ENCODE data around the gene PUS1.
A peak's percentile ranks its signal among the peaks of the same experiment; 100 is the strongest.
"Not testable (repeated sequence)": the region's sequence is repeated elsewhere in the genome, so short reads cannot be mapped to it uniquely, and the experiment has no call there.

Gene PUS1

DNA sequence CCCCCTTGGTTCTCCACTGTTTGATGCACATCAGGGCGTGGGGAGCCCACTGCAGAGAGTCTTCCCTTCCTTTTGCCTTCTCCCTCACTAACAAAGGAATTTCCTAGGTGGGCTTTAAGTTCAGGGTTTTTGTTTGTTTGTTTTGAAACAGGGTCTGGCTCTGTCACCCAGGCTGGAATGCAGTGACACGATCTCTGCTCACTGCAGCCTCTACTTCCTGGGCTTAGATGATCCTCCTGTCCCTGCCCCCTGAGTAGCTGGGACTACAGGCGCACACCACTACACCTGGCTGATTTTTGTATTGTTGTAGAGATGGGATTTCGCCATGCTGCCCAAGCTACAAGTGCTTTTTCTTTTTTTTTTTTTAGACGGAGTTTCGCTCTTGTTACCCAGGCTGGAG, 54.5 kb downstream of the PUS1 start:
- no peak for DNase-seq (ENCODE audit: low spot score)

DNA sequence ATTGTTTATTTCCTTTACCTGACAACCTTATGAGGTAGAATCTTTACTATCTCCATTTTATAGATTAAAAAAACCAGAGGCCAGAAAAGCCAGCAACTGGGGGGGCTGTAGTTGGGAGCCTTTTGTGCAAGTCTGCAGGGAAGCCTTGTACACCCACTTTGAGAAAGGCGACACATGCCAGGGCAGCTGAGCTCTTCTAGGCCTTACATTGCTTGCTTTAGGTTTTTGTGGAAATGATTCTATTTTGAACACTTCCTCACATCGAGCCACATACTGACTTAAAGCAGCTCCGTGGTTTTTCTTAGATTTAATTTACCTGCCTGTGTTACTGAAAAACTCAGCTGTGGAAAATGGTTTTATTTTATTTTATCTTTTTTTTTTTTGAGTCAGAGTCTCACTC, 55.3 kb downstream of the PUS1 start:
- no peak for DNase-seq (ENCODE audit: low spot score)
- peaks cover 35 to 98% of the 10 kb centered on the region in 2 donors for H3K36me3 ChIP-seq (replicated peaks in 1 of 2; ENCODE audit: control insufficient read depth in 2 of 2, insufficient read depth in 2 of 2, low read length in 2 of 2)

More for the DNA sequence above, 54.5 kb downstream of the PUS1 start:
- Histone ChIP-seq H4K8ac (ENCODE audit: low read depth, low read length) (no peak overlapping the region), H3K9me3 (replicated peaks in 1 of 2; ENCODE audit: control insufficient read depth in 2 of 2, insufficient read depth in 1 of 2, low read depth in 1 of 2, low read length in 2 of 2) (no peaks in the 10 kb centered on the region), H3K9ac (ENCODE audit: low read depth, low read length, poor library complexity) (no peak overlapping the region), H2AFZ (ENCODE audit: low read length) (no peak overlapping the region), H2BK120ac (ENCODE audit: low read depth, low read length) (no peak overlapping the region), H2BK12ac (ENCODE audit: low read length) (no peak overlapping the region), H3K79me1 (ENCODE audit: low read depth, low read length) (peaks cover 2% of the 10 kb centered on the region), H3K4me2 (ENCODE audit: insufficient read depth, low read length, poor library complexity, severe bottlenecking) (no peak overlapping the region), H2AK5ac (ENCODE audit: low read depth, low read length) (no peak overlapping the region), H3K4ac (ENCODE audit: low read length) (no peak overlapping the region), H3K36me3 (replicated peaks in 1 of 2; ENCODE audit: control insufficient read depth in 2 of 2, insufficient read depth in 2 of 2, low read length in 2 of 2) (peaks cover 35 to 96% of the 10 kb centered on the region in 2 donors), H3K27ac (replicated peaks; ENCODE audit: low read length) (no peak overlapping the region), H3K4me3 (ENCODE audit: low read length in 2 of 2) (no peak overlapping the region), H3K23ac (ENCODE audit: low read depth, low read length, poor library complexity) (no peak overlapping the region), H3K14ac (ENCODE audit: low read length) (no peak overlapping the region), H3K27me3 (ENCODE audit: control insufficient read depth in 3 of 3, insufficient read depth in 3 of 3, low read depth in 1 of 3, low read length in 3 of 3) (no peaks in the 10 kb centered on the region), H2BK15ac (ENCODE audit: low read length) (no peak overlapping the region), H4K91ac (ENCODE audit: low read depth, low read length, poor library complexity) (no peak overlapping the region), H3K18ac (ENCODE audit: low read length) (no peak overlapping the region), H3K4me1 (ENCODE audit: control insufficient read depth in 2 of 2, insufficient read depth in 1 of 2, low read depth in 1 of 2, low read length in 2 of 2) (peaks cover 11 to 14% of the 10 kb centered on the region in 2 donors), H2BK5ac (ENCODE audit: low read length) (no peak overlapping the region)
- no CpG with 5 or more reads among the region's 6 CpGs for WGBS, 2 donors (ENCODE audit: extremely low coverage in 2 of 2, insufficient read length in 2 of 2, insufficient replicate concordance in 1 of 2)

GRCh38 chr12:131985510-131985875, 56.4 kb downstream of the PUS1 start:
- Histone ChIP-seq H3K36me3 (replicated peaks in 1 of 2; ENCODE audit: control insufficient read depth in 2 of 2, insufficient read depth in 2 of 2, low read length in 2 of 2) (peaks cover 30 to 86% of the 10 kb centered on the region in 2 donors), H3K4me1 (ENCODE audit: control insufficient read depth in 2 of 2, insufficient read depth in 1 of 2, low read depth in 1 of 2, low read length in 2 of 2) (peaks cover 21 to 34% of the 10 kb centered on the region in 2 donors)
- H3K23ac ChIP-seq (ENCODE audit: low read depth, low read length, poor library complexity); H3K9ac ChIP-seq (ENCODE audit: low read depth, low read length, poor library complexity); H3K79me1 ChIP-seq (ENCODE audit: low read depth, low read length); H3K27ac ChIP-seq (replicated peaks; ENCODE audit: low read length); H2AFZ ChIP-seq (ENCODE audit: low read length); H3K14ac ChIP-seq (ENCODE audit: low read length); H3K4me2 ChIP-seq (ENCODE audit: insufficient read depth, low read length, poor library complexity, severe bottlenecking); H3K4me3 ChIP-seq (ENCODE audit: low read length in 2 of 2); H2BK15ac ChIP-seq (ENCODE audit: low read length); H2BK5ac ChIP-seq (ENCODE audit: low read length); H3K27me3 ChIP-seq (ENCODE audit: control insufficient read depth in 3 of 3, insufficient read depth in 3 of 3, low read depth in 1 of 3, low read length in 3 of 3); H2AK5ac ChIP-seq (ENCODE audit: low read depth, low read length); DNase-seq (ENCODE audit: low spot score); H3K18ac ChIP-seq (ENCODE audit: low read length); H4K91ac ChIP-seq (ENCODE audit: low read depth, low read length, poor library complexity); H3K4ac ChIP-seq (ENCODE audit: low read length); H3K9me3 ChIP-seq (replicated peaks in 1 of 2; ENCODE audit: control insufficient read depth in 2 of 2, insufficient read depth in 1 of 2, low read depth in 1 of 2, low read length in 2 of 2); H2BK120ac ChIP-seq (ENCODE audit: low read depth, low read length); H4K8ac ChIP-seq (ENCODE audit: low read depth, low read length); H2BK12ac ChIP-seq (ENCODE audit: low read length): not testable (repeated sequence)
- WGBS, 2 donors (ENCODE audit: extremely low coverage in 2 of 2, insufficient read length in 2 of 2, insufficient replicate concordance in 1 of 2), result no CpG with 5 or more reads among the region's 11 CpGs

More for the DNA sequence above, 55.3 kb downstream of the PUS1 start:
- Histone ChIP-seq H3K4me1 (ENCODE audit: control insufficient read depth in 2 of 2, insufficient read depth in 1 of 2, low read depth in 1 of 2, low read length in 2 of 2) (peaks cover 17 to 22% of the 10 kb centered on the region in 2 donors), H3K27me3 (ENCODE audit: control insufficient read depth in 3 of 3, insufficient read depth in 3 of 3, low read depth in 1 of 3, low read length in 3 of 3) (no peaks in the 10 kb centered on the region), H2AFZ (ENCODE audit: low read length) (no peak overlapping the region), H3K18ac (ENCODE audit: low read length) (no peak overlapping the region), H3K4me3 (ENCODE audit: low read length in 2 of 2) (no peak overlapping the region), H2AK5ac (ENCODE audit: low read depth, low read length) (no peak overlapping the region), H4K91ac (ENCODE audit: low read depth, low read length, poor library complexity) (no peak overlapping the region), H3K4me2 (ENCODE audit: insufficient read depth, low read length, poor library complexity, severe bottlenecking) (no peak overlapping the region), H2BK12ac (ENCODE audit: low read length) (no peak overlapping the region), H3K14ac (ENCODE audit: low read length) (no peak overlapping the region), H3K27ac (replicated peaks; ENCODE audit: low read length) (no peak overlapping the region), H3K23ac (ENCODE audit: low read depth, low read length, poor library complexity) (no peak overlapping the region), H4K8ac (ENCODE audit: low read depth, low read length) (no peak overlapping the region), H3K4ac (ENCODE audit: low read length) (no peak overlapping the region), H3K9ac (ENCODE audit: low read depth, low read length, poor library complexity) (no peak overlapping the region), H3K79me1 (ENCODE audit: low read depth, low read length) (peaks cover 2% of the 10 kb centered on the region), H3K9me3 (replicated peaks in 1 of 2; ENCODE audit: control insufficient read depth in 2 of 2, insufficient read depth in 1 of 2, low read depth in 1 of 2, low read length in 2 of 2) (no peaks in the 10 kb centered on the region), H2BK5ac (ENCODE audit: low read length) (no peak overlapping the region), H2BK15ac (ENCODE audit: low read length) (no peak overlapping the region), H2BK120ac (ENCODE audit: low read depth, low read length) (no peak overlapping the region)
- WGBS, 2 donors (ENCODE audit: extremely low coverage in 2 of 2, insufficient read length in 2 of 2, insufficient replicate concordance in 1 of 2), result no CpG with 5 or more reads among the region's 3 CpGs

DNA sequence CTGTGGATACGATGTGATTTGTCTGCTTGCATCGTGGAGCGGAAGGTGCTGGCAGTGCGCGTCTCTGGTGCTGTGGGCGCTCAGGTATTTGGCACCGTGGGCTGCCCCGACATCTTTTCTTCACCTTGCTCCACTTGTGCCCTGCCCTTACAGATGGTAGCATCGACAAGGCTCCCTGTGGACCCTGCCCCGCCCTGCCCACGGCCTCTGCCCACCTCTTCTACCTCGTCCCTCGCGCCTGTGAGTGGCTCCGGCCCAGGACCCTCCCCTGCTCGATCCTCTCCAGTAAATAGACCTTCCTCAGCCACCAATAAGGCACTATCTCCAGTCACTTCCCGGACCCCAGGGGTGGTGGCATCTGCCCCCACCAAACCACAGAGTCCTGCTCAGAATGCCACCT, 57.3 kb downstream of the PUS1 start:
- WGBS, 2 donors (ENCODE audit: extremely low coverage in 2 of 2, insufficient read length in 2 of 2, insufficient replicate concordance in 1 of 2), result no CpG with 5 or more reads among the region's 17 CpGs

More for the DNA sequence above, 57.3 kb downstream of the PUS1 start:
- DNase-seq (ENCODE audit: low spot score), result no peak
- Histone ChIP-seq H2AFZ (ENCODE audit: low read length) (no peak overlapping the region), H3K79me1 (ENCODE audit: low read depth, low read length) (no peaks in the 10 kb centered on the region), H3K4me1 (ENCODE audit: control insufficient read depth in 2 of 2, insufficient read depth in 1 of 2, low read depth in 1 of 2, low read length in 2 of 2) (peaks cover 26 to 40% of the 10 kb centered on the region in 2 donors), H3K27me3 (ENCODE audit: control insufficient read depth in 3 of 3, insufficient read depth in 3 of 3, low read depth in 1 of 3, low read length in 3 of 3) (no peaks in the 10 kb centered on the region), H3K36me3 (replicated peaks in 1 of 2; ENCODE audit: control insufficient read depth in 2 of 2, insufficient read depth in 2 of 2, low read length in 2 of 2) (peaks cover 28 to 78% of the 10 kb centered on the region in 2 donors), H3K4me3 (ENCODE audit: low read length in 2 of 2) (no peak overlapping the region), H3K27ac (replicated peaks; ENCODE audit: low read length) (no peak overlapping the region), H2AK5ac (ENCODE audit: low read depth, low read length) (no peak overlapping the region), H2BK5ac (ENCODE audit: low read length) (no peak overlapping the region), H2BK120ac (ENCODE audit: low read depth, low read length) (no peak overlapping the region), H4K91ac (ENCODE audit: low read depth, low read length, poor library complexity) (no peak overlapping the region), H2BK12ac (ENCODE audit: low read length) (no peak overlapping the region), H3K14ac (ENCODE audit: low read length) (no peak overlapping the region), H3K23ac (ENCODE audit: low read depth, low read length, poor library complexity) (peak overlapping the region; percentile 70), H3K18ac (ENCODE audit: low read length) (peak overlapping the region; percentile 41), H4K8ac (ENCODE audit: low read depth, low read length) (no peak overlapping the region), H3K4me2 (ENCODE audit: insufficient read depth, low read length, poor library complexity, severe bottlenecking) (no peak overlapping the region), H2BK15ac (ENCODE audit: low read length) (no peak overlapping the region), H3K9ac (ENCODE audit: low read depth, low read length, poor library complexity) (no peak overlapping the region), H3K4ac (ENCODE audit: low read length) (no peak overlapping the region), H3K9me3 (replicated peaks in 1 of 2; ENCODE audit: control insufficient read depth in 2 of 2, insufficient read depth in 1 of 2, low read depth in 1 of 2, low read length in 2 of 2) (no peaks in the 10 kb centered on the region)

Data from neuronal stem cell (in vitro differentiated cells).